ENCODE measurements around the gene CENPF.
A peak's percentile ranks its signal among the peaks of the same experiment; 100 is the strongest.
"Not testable (repeated sequence)": the region's sequence is repeated elsewhere in the genome, so short reads cannot be mapped to it uniquely, and the experiment has no call there.

The CENPF gene

DNA sequence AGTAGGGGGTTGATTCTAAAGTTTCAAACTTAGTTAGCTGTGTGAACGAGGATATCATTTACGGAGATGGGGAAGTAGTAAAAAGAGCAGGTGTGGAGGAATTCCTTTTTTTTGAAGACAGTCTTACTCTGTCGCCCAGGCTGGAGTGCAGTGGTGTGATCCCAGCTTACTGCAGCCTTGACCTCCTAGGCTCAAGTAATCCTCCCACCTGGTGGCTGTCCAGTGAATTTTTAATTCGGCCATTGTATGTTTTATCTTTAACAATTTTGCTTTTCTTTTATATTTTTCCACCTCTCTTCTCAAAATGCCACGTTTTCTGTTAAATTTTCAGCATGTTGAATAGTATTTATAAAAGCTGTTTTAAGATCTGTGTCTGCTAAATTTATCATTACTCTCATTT lies 12.3 kb upstream of the CENPF start:
- no peak overlapping the region for H2AFZ ChIP-seq (ENCODE audit: low read length)
- H3K36me3 ChIP-seq (ENCODE audit: insufficient read depth, low read length), result no peaks in the 10 kb centered on the region
- no peak overlapping the region for H3K9ac ChIP-seq (ENCODE audit: low read length)
- H3F3A ChIP-seq (ENCODE audit: insufficient read depth, low read length), result no peaks in the 10 kb centered on the region
- TF ChIP-seq, protein P1, sequence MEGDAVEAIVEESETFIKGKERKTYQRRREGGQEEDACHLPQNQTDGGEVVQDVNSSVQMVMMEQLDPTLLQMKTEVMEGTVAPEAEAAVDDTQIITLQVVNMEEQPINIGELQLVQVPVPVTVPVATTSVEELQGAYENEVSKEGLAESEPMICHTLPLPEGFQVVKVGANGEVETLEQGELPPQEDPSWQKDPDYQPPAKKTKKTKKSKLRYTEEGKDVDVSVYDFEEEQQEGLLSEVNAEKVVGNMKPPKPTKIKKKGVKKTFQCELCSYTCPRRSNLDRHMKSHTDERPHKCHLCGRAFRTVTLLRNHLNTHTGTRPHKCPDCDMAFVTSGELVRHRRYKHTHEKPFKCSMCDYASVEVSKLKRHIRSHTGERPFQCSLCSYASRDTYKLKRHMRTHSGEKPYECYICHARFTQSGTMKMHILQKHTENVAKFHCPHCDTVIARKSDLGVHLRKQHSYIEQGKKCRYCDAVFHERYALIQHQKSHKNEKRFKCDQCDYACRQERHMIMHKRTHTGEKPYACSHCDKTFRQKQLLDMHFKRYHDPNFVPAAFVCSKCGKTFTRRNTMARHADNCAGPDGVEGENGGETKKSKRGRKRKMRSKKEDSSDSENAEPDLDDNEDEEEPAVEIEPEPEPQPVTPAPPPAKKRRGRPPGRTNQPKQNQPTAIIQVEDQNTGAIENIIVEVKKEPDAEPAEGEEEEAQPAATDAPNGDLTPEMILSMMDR (IDR thresholded peaks at IDR 0.05; ENCODE audit: low read length), result no peak
- no peak for TF ChIP-seq EZH2 (IDR thresholded peaks at IDR 0.05; ENCODE audit: borderline replicate concordance, low read length)
- no peaks in the 10 kb centered on the region for H3K27me3 ChIP-seq (ENCODE audit: insufficient read depth, low read length)
- no peak overlapping the region for H3K4me2 ChIP-seq (ENCODE audit: low read length)
- no peaks in the 10 kb centered on the region for H3K9me2 ChIP-seq (ENCODE audit: low read depth, low read length)
- H4K20me1 ChIP-seq (ENCODE audit: insufficient read depth, low read length), result no peaks in the 10 kb centered on the region
- no peak overlapping the region for H3K4me3 ChIP-seq (ENCODE audit: low read depth, low read length, poor library complexity, severe bottlenecking)
- no peaks in the 10 kb centered on the region for H3K4me1 ChIP-seq (ENCODE audit: insufficient read depth, low read length, severe bottlenecking)
- no peaks in the 10 kb centered on the region for H3K79me2 ChIP-seq (ENCODE audit: insufficient read depth, low read length)
- no peak overlapping the region for H3K27ac ChIP-seq (ENCODE audit: low read depth, low read length, poor library complexity, severe bottlenecking)
- H3K9me3 ChIP-seq (ENCODE audit: low read length), result no peaks in the 10 kb centered on the region

DNA sequence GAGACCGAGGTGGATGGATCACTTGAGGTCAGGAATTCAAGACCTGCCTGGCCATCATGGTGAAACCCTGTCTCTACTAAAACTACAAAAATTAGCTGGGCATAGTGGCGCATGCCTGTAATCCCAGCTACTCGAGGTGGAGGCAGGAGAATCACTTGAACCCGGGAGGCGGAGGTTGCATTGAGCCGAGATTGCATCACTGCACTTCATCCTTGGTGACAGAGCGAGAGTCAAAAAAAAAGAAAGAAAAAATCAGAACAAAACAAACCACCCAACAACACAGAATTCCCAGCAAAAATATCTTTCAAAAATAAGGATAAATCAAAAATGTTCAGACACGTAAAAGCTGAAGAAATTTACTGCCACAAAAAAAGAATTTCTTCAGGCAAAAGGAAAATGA lies 11.1 kb upstream of the CENPF start:
- H3F3A ChIP-seq (ENCODE audit: insufficient read depth, low read length); H3K4me2 ChIP-seq (ENCODE audit: low read length); H3K79me2 ChIP-seq (ENCODE audit: insufficient read depth, low read length); H3K9ac ChIP-seq (ENCODE audit: low read length); H2AFZ ChIP-seq (ENCODE audit: low read length); H3K27me3 ChIP-seq (ENCODE audit: insufficient read depth, low read length); H4K20me1 ChIP-seq (ENCODE audit: insufficient read depth, low read length); H3K27ac ChIP-seq (ENCODE audit: low read depth, low read length, poor library complexity, severe bottlenecking); H3K4me1 ChIP-seq (ENCODE audit: insufficient read depth, low read length, severe bottlenecking); H3K9me3 ChIP-seq (ENCODE audit: low read length); H3K4me3 ChIP-seq (ENCODE audit: low read depth, low read length, poor library complexity, severe bottlenecking); H3K9me2 ChIP-seq (ENCODE audit: low read depth, low read length); H3K36me3 ChIP-seq (ENCODE audit: insufficient read depth, low read length): not testable (repeated sequence)

DNA sequence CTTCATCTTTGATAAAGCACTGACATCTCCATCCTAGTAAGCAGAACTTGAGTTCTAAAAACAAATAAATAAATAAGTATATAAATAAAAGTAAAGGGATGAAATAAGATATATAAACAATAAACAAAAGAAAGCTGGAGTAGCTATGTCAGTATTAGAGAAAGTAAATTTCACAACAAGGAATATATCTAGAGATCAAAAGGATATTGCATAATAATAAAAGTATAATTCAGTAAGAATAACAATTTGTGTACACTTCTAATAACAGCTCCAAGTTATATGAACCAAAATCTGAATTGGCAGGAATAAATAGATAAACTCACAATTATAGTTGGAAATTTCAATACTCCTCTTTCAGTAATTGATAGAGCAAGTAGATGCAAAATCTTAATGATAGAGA lies 9.8 kb upstream of the CENPF start:
- Histone ChIP-seq H3K36me3 (ENCODE audit: insufficient read depth, low read length) (no peaks in the 10 kb centered on the region), H3K9me2 (ENCODE audit: low read depth, low read length) (no peaks in the 10 kb centered on the region), H2AFZ (ENCODE audit: low read length) (no peak overlapping the region), H4K20me1 (ENCODE audit: insufficient read depth, low read length) (no peaks in the 10 kb centered on the region), H3K9me3 (ENCODE audit: low read length) (no peaks in the 10 kb centered on the region), H3K79me2 (ENCODE audit: insufficient read depth, low read length) (no peaks in the 10 kb centered on the region), H3K4me1 (ENCODE audit: insufficient read depth, low read length, severe bottlenecking) (no peaks in the 10 kb centered on the region), H3K9ac (ENCODE audit: low read length) (no peak overlapping the region), H3K4me2 (ENCODE audit: low read length) (no peak overlapping the region), H3F3A (ENCODE audit: insufficient read depth, low read length) (no peaks in the 10 kb centered on the region), H3K27ac (ENCODE audit: low read depth, low read length, poor library complexity, severe bottlenecking) (no peak overlapping the region), H3K27me3 (ENCODE audit: insufficient read depth, low read length) (no peaks in the 10 kb centered on the region), H3K4me3 (ENCODE audit: low read depth, low read length, poor library complexity, severe bottlenecking) (no peak overlapping the region)
- TF ChIP-seq EZH2 (IDR thresholded peaks at IDR 0.05; ENCODE audit: borderline replicate concordance, low read length), result no peak
- TF ChIP-seq, protein P1 (IDR thresholded peaks at IDR 0.05; ENCODE audit: low read length), result no peak

DNA sequence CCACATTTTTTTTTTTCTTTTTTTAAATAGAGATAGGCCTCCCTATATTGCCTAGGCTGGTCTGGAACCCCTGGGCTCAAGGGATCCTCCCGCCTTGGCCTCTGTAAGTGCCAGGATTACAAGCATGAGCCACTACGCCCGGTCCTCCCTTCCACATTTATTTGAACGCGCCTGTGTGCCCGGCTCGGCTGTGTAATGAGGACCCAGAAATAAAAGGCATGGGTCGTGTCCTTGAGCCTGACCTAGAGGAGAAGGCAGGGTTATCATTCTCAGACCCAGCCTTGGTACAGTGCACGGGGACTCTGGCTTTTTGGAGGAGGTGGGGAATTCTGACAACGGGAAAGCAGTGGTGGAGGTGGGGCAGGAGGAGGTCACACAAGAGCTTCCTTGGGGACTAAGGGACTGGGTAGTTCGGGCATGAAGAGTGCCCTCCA lies 841 bp downstream of the CENPF start:
- H3K27me3 ChIP-seq (ENCODE audit: insufficient read depth, low read length), result no peaks in the 10 kb centered on the region
- peaks cover 24% of the 10 kb centered on the region for H3K79me2 ChIP-seq (ENCODE audit: insufficient read depth, low read length)
- no peaks in the 10 kb centered on the region for H3K9me2 ChIP-seq (ENCODE audit: low read depth, low read length)
- H3K4me1 ChIP-seq (ENCODE audit: insufficient read depth, low read length, severe bottlenecking), result peaks cover 19% of the 10 kb centered on the region
- H3K9me3 ChIP-seq (ENCODE audit: low read length), result no peaks in the 10 kb centered on the region
- H3K4me3 ChIP-seq (ENCODE audit: low read depth, low read length, poor library complexity, severe bottlenecking), result peak overlapping the region; percentile 81
- no peak for TF ChIP-seq EZH2 (IDR thresholded peaks at IDR 0.05; ENCODE audit: borderline replicate concordance, low read length)
- TF ChIP-seq, protein P1 (IDR thresholded peaks at IDR 0.05; ENCODE audit: low read length), result no peak
- no peak overlapping the region for H2AFZ ChIP-seq (ENCODE audit: low read length)
- H3K36me3 ChIP-seq (ENCODE audit: insufficient read depth, low read length), result peaks cover 20% of the 10 kb centered on the region
- H3K4me2 ChIP-seq (ENCODE audit: low read length), result peak overlapping the region; percentile 78
- H4K20me1 ChIP-seq (ENCODE audit: insufficient read depth, low read length), result no peaks in the 10 kb centered on the region
- H3K27ac ChIP-seq (ENCODE audit: low read depth, low read length, poor library complexity, severe bottlenecking), result peak overlapping the region; percentile 39
- H3K9ac ChIP-seq (ENCODE audit: low read length), result peak overlapping the region; percentile 88
- H3F3A ChIP-seq (ENCODE audit: insufficient read depth, low read length), result no peaks in the 10 kb centered on the region

Data from OCI-LY1 (cell line).